ENCODE results near the gene TSKS.

- no peak for TF ChIP-seq CTCF (IDR thresholded peaks at IDR 0.05)
- TF ChIP-seq EP300 (IDR thresholded peaks at IDR 0.05) = no peak
Measured at GRCh38 chr19:49704888-49705642, 58.0 kb downstream of the TSKS start.
